ENCODE measurements around the gene BLOC1S5. TPM values are rescaled to one million over a fixed set of nuclear protein-coding genes. Genes with fewer than 3 reads are reported as not detected.

Gene BLOC1S5
- total and polyA plus RNA-seq, 9 of the 15 experiments (the other 6 are each of a cell fraction or from before 2014, with no cell fraction given): 8.5 to 41.0 (median 27.7) TPM

- TF ChIP-seq ZMIZ1 (IDR thresholded peaks at IDR 0.05; ENCODE audit: low read depth in 2 of 2, low read length in 2 of 2): peak; percentile 46 to 57; a peak in 1 of 4 replicates
- TF ChIP-seq, protein P1, sequence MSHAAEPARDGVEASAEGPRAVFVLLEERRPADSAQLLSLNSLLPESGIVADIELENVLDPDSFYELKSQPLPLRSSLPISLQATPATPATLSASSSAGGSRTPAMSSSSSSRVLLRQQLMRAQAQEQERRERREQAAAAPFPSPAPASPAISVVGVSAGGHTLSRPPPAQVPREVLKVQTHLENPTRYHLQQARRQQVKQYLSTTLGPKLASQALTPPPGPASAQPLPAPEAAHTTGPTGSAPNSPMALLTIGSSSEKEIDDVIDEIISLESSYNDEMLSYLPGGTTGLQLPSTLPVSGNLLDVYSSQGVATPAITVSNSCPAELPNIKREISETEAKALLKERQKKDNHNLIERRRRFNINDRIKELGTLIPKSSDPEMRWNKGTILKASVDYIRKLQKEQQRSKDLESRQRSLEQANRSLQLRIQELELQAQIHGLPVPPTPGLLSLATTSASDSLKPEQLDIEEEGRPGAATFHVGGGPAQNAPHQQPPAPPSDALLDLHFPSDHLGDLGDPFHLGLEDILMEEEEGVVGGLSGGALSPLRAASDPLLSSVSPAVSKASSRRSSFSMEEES (CRISPR knock-in tag; IDR thresholded peaks at IDR 0.05): no peak
- TF ChIP-seq, protein P2, sequence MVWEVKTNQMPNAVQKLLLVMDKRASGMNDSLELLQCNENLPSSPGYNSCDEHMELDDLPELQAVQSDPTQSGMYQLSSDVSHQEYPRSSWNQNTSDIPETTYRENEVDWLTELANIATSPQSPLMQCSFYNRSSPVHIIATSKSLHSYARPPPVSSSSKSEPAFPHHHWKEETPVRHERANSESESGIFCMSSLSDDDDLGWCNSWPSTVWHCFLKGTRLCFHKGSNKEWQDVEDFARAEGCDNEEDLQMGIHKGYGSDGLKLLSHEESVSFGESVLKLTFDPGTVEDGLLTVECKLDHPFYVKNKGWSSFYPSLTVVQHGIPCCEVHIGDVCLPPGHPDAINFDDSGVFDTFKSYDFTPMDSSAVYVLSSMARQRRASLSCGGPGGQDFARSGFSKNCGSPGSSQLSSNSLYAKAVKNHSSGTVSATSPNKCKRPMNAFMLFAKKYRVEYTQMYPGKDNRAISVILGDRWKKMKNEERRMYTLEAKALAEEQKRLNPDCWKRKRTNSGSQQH (CRISPR knock-in tag; IDR thresholded peaks at IDR 0.05): no peak
- peak; percentile 77 for TF ChIP-seq ASH1L (IDR thresholded peaks at IDR 0.05; ENCODE audit: borderline replicate concordance, low read depth, partially characterized antibody)
- TF ChIP-seq RBM15 (IDR thresholded peaks at IDR 0.05; ENCODE audit: insufficient read depth, low read length): no peak
- TF ChIP-seq SAP30 (IDR thresholded peaks at IDR 0.05; ENCODE audit: borderline replicate concordance, insufficient read depth, low read depth, low read length, poor library complexity, severe bottlenecking): peak; percentile 98
- peak; percentile 52; the same call in 1 of the 2 replicates for TF ChIP-seq LCOR (CRISPR knock-in tag; IDR thresholded peaks at IDR 0.05)
- TF ChIP-seq, protein P3, sequence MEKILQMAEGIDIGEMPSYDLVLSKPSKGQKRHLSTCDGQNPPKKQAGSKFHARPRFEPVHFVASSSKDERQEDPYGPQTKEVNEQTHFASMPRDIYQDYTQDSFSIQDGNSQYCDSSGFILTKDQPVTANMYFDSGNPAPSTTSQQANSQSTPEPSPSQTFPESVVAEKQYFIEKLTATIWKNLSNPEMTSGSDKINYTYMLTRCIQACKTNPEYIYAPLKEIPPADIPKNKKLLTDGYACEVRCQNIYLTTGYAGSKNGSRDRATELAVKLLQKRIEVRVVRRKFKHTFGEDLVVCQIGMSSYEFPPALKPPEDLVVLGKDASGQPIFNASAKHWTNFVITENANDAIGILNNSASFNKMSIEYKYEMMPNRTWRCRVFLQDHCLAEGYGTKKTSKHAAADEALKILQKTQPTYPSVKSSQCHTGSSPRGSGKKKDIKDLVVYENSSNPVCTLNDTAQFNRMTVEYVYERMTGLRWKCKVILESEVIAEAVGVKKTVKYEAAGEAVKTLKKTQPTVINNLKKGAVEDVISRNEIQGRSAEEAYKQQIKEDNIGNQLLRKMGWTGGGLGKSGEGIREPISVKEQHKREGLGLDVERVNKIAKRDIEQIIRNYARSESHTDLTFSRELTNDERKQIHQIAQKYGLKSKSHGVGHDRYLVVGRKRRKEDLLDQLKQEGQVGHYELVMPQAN (IDR thresholded peaks at IDR 0.05; ENCODE audit: borderline replicate concordance): peak; percentile 98
- peak; percentile 55 for TF ChIP-seq MEIS2 (IDR thresholded peaks at IDR 0.05; ENCODE audit: partially characterized antibody)
- TF ChIP-seq PBX2 (CRISPR knock-in tag; IDR thresholded peaks at IDR 0.05; ENCODE audit: low read depth): no peak
- 0 out of 2 replicates have a peak, but pooled peaks have one; percentile 31 for TF ChIP-seq PBX2 (tag; conservative IDR thresholded peaks at IDR 0.05; ENCODE audit: low read depth)
- TF ChIP-seq MCM2 (IDR thresholded peaks at IDR 0.05; ENCODE audit: low read depth): no peak
- peak; percentile 62 for TF ChIP-seq ELF1 (tag; IDR thresholded peaks at IDR 0.05)
- no peak for TF ChIP-seq SRSF7 (optimal IDR thresholded peaks at IDR 0.05; ENCODE audit: low read depth, low read length)
Measured at GRCh38 chr6:8102122-8102958, 38.2 kb upstream of the BLOC1S5 start, which contains the start of gene EEF1E1 (continued).
